Psoas muscle (tissue), 8 donors: ENCODE data around the gene F3. TPM values are rescaled to one million over a fixed set of nuclear protein-coding genes. Genes with fewer than 3 reads are reported as not detected.

Experiments
- ATAC-seq, 4 donors: fragments of 200-7000 bp; cut with Tn5 transposase; one replicate each; pipeline ENCODE4 v1.9.1; 2020; ENCODE audit warnings: moderate library complexity in 3 of 4, mild to moderate bottlenecking in 2 of 4
- DNase-seq, 2 donors: peaks; one replicate each; pipeline ENCODE4 v3.0.0-alpha.2; 2020
- H3K27ac ChIP-seq: fragments of 200-600 bp; one replicate; pipeline ENCODE4 v1.8.0; 2022
- H3K27me3 ChIP-seq, 3 donors: fragments of 200-600 bp in 1 of 3; one replicate each; pipeline versions ENCODE4 v1.6.1 to v1.8.0; 2013 to 2022; ENCODE audit warnings: low read length in 2 of 3, mild to moderate bottlenecking in 2 of 3, moderate library complexity in 1 of 3; ENCODE audit not compliant: insufficient read depth in 3 of 3
- H3K36me3 ChIP-seq, 2 donors: fragments of 200-600 bp in 1 of 2; one replicate each; pipeline versions ENCODE4 v1.6.1 to v1.8.0; 2013 to 2022; ENCODE audit warnings: low read depth in 1 of 2, mild to moderate bottlenecking in 1 of 2, moderate library complexity in 1 of 2; ENCODE audit not compliant: insufficient read depth in 1 of 2
- H3K4me1 ChIP-seq: fragments of 200-600 bp; one replicate; pipeline ENCODE4 v1.8.0; 2022
- H3K4me3 ChIP-seq: fragments of 200-600 bp; one replicate; pipeline ENCODE4 v1.8.0; 2022; ENCODE audit warnings: mild to moderate bottlenecking
- H3K9me3 ChIP-seq: fragments of 200-600 bp; one replicate; pipeline ENCODE4 v1.8.0; 2022
- CTCF ChIP-seq: fragments of 200-600 bp; IDR thresholded peaks from one replicate; pipeline ENCODE4 v1.8.0; 2022; ENCODE audit warnings: antibody characterized with exemption
- WGBS, 3 donors: extraction: QIAGEN DNeasy Blood & Tissue Kit; methylation state at CpG; one replicate each; pipeline versions ENCODE4 v1.1.6 to v1.1.7; 2013; 5-methylcytosine and 5-hydroxymethylcytosine counted together
- intact Hi-C, 2 donors: fragments of 100-400 bp; cut with DNase I; formaldehyde crosslinking; loops; one replicate each; pipeline versions ENCODE4 v1.11.0 to v1.14.2; 2022
- polyA plus RNA-seq, 3 donors: library from polyadenylated mRNA; stranded (reverse); fragments of 200-250 nt; gene quantifications; one replicate each; pipeline ENCODE4 v1.2.3, GENCODE V29; 2013
- total RNA-seq, 4 donors: library from RNA; stranded (reverse); fragmentation: NEBNext Ultra II Directional in 2 of 4; extraction: Animal tissue kit (Norgen Biotek cat#: 25700) in 2 of 4; gene quantifications; one replicate each; pipeline versions ENCODE4 v1.2.1 to v1.2.4, GENCODE V29; 2021 to 2023
- donor health status: healthy with polysubstance abuse.
- donor health status: DM: no; HTN: no; CAD: no; lungs with moderate emphysema.
- donor health status: Bipolar disorder and iron deficiency.
- donor health status: healthy.
- donor health status: DM: yes; HTN: yes; CAD: no.
- donor health status: DM: no; HTN: no; CAD: no.
- donor health status: DM: no; HTN: no; CAD: no.
- donor health status: DM: yes; HTN: yes; CAD: no.

Gene F3
- total and polyA plus RNA-seq, 7 donors, result 1.5 to 5.8 (median 3.8) TPM

DNA sequence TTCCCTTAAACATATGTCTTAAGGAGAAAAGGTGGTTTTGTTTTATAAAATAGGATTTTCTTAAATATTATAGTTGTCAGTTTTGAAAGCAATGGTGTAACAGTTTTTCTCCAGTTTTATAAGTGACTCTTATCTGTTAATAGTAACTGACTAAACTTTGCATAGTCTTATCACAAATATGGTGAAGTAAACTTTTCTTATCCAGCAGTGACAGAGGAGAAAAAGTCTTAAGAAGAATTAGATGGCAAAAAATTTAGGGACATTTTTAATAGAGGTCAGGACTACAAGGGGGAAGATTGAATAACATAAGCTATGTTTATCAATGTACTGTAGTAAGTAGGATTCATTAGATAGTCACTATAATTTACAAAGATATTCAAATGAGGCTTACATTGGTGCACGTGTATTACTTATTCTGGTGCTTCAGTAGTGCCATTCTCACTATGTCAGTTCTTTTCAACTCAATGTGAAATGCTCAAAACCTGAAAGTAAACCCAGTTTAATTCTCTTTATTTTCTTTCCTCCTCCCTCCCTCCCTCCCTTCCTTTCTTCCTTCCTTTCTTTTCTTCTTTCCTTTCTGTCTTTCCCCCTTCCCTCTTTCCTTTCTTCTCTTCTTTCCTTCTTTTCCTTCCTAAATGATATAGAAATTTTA, 26.1 kb downstream of the F3 start:
- Histone ChIP-seq H3K9me3 (no peaks in the 10 kb centered on the region), H3K36me3 (peaks cover 0 to 24% of the 10 kb centered on the region in 2 donors), H3K27me3 (no peaks in the 10 kb centered on the region), H3K4me1 (no peaks in the 10 kb centered on the region), H3K4me3 (no peak overlapping the region), H3K27ac (no peak overlapping the region)
- ATAC-seq (no peak), DNase-seq (no peak)
- no peak for TF ChIP-seq CTCF
- 81 to 88% (median 87%) methylated on average over 1 of the region's 1 CpG for WGBS, 3 donors
- intact Hi-C loops, result no loop called here

- Histone ChIP-seq H3K4me1 (no peaks in the 10 kb centered on the region), H3K4me3 (no peak overlapping the region), H3K27ac (no peak overlapping the region), H3K9me3 (no peaks in the 10 kb centered on the region), H3K27me3 (no peaks in the 10 kb centered on the region), H3K36me3 (peaks cover 0 to 24% of the 10 kb centered on the region in 2 donors)
- WGBS, 3 donors, result 71 to 98% (median 74%) methylated on average over 2 of the region's 2 CpGs
- intact Hi-C loops, result no loop called here
- peak; percentile 42 for TF ChIP-seq CTCF
- DNase-seq (no peak), ATAC-seq (no peak)
Observed at GRCh38 chr1:94514095-94514727, 27.3 kb downstream of the F3 start.

- Histone ChIP-seq H3K4me3 (no peak overlapping the region), H3K4me1 (no peaks in the 10 kb centered on the region), H3K27me3 (no peaks in the 10 kb centered on the region), H3K9me3 (no peaks in the 10 kb centered on the region), H3K36me3 (peaks cover 0 to 19% of the 10 kb centered on the region in 2 donors), H3K27ac (no peak overlapping the region)
- DNase-seq (no peak), ATAC-seq (no peak)
- WGBS, 3 donors, result 97 to 100% (median 100%) methylated on average over 2 of the region's 2 CpGs
- no peak for TF ChIP-seq CTCF
- intact Hi-C loops, result no loop called here
Observed at GRCh38 chr1:94512816-94513215, 28.7 kb downstream of the F3 start.

DNA sequence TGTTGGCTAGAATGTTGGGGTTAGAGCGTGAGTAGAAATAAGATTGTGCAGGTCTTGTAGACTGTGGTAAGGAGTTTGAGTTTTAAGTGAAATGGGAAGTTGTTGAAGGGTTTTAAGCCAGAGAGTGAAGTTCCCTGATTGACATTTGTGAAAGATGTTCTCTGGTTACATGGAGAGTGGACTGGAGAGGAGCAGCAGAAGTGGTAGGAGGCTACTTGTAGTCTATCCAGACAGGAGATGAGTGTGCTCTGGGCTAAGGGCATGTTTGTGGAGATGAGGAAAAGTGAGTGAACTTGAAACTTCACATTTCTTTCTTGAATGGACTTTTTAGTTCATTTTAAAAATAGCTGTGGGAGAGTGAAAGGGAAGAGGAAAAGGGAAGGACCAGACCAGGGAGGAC, 37.0 kb downstream of the F3 start:
- intact Hi-C loops, result no loop called here
- Histone ChIP-seq H3K27ac (no peak overlapping the region), H3K36me3 (peaks cover 3 to 68% of the 10 kb centered on the region in 2 donors), H3K4me3 (no peak overlapping the region), H3K4me1 (no peaks in the 10 kb centered on the region), H3K27me3 (no peaks in the 10 kb centered on the region), H3K9me3 (no peaks in the 10 kb centered on the region)
- WGBS, 3 donors, result 96 to 100% (median 97%) methylated on average over 1 of the region's 1 CpG
- DNase-seq (no peak), ATAC-seq (no peak)
- no peak for TF ChIP-seq CTCF
